Lower lobe of right lung (tissue), 2 donors: Measurements from ENCODE around the gene ENO4. TPM values are rescaled to one million over a fixed set of nuclear protein-coding genes. Genes with fewer than 3 reads are reported as not detected.

ENCODE experiments used
- ATAC-seq, 2 donors: fragments of 200-7000 bp; cut with Tn5 transposase; one replicate each; pipeline ENCODE4 v1.9.1; 2020 to 2022; ENCODE audit warnings: mild to moderate bottlenecking in 2 of 2, moderate library complexity in 2 of 2
- DNase-seq: peaks from one replicate; pipeline ENCODE4 v3.0.0-alpha.2; 2020
- H3K27ac ChIP-seq: fragments of 200-600 bp; one replicate; pipeline ENCODE4 v1.8.0; 2022
- H3K27me3 ChIP-seq: fragments of 200-600 bp; one replicate; pipeline ENCODE4 v1.8.0; 2022; ENCODE audit warnings: low read depth
- H3K36me3 ChIP-seq: fragments of 200-600 bp; one replicate; pipeline ENCODE4 v1.8.0; 2022; ENCODE audit warnings: mild to moderate bottlenecking
- H3K4me1 ChIP-seq: fragments of 200-600 bp; one replicate; pipeline ENCODE4 v1.8.0; 2022
- H3K4me3 ChIP-seq: fragments of 200-600 bp; one replicate; pipeline ENCODE4 v1.8.0; 2022; ENCODE audit warnings: mild to moderate bottlenecking
- H3K9me3 ChIP-seq: fragments of 200-600 bp; one replicate; pipeline ENCODE4 v1.8.0; 2022
- intact Hi-C: fragments of 100-400 bp; cut with DNase I; formaldehyde crosslinking; loops from one replicate; pipeline ENCODE4 v1.11.0; 2022
- total RNA-seq: library from RNA; stranded (reverse); fragmentation: NEBNext Ultra II Directional; extraction: Animal tissue kit (Norgen Biotek cat#: 25700); gene quantifications from one replicate; pipeline ENCODE4 v1.2.1, GENCODE V29; 2021
- TF ChIP-seq, protein P1 (sequence below): fragments of 200-600 bp; IDR thresholded peaks from one replicate; pipeline ENCODE4 v1.8.0; 2022; ENCODE audit warnings: antibody characterized with exemption, mild to moderate bottlenecking
- donor health status: DM: no; HTN: yes; CAD: no; lungs with severe emphysema.

The ENO4 gene
- total RNA-seq, 1 donor from 2014 or later: 1.9 TPM

DNA sequence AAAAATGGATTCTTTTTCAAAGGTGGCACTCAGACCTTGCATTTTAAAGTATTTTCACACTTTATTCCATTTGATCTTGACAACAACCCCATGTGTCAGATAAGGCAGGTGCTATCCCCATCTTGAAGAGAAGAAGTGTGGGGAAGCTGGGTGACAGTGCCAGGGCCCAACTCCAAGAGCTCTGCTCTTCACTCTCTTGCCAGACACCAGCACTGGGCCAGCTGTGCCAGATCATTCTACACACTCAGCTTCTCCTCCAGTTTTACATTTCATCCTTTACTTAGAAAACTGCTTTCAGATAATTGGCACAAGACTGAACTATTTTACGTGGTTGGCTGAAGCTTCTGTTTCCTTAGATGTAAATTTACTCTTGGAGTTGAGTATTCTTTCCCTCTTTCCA is 64.4 kb downstream of the ENO4 start:
- TF ChIP-seq, protein P1, sequence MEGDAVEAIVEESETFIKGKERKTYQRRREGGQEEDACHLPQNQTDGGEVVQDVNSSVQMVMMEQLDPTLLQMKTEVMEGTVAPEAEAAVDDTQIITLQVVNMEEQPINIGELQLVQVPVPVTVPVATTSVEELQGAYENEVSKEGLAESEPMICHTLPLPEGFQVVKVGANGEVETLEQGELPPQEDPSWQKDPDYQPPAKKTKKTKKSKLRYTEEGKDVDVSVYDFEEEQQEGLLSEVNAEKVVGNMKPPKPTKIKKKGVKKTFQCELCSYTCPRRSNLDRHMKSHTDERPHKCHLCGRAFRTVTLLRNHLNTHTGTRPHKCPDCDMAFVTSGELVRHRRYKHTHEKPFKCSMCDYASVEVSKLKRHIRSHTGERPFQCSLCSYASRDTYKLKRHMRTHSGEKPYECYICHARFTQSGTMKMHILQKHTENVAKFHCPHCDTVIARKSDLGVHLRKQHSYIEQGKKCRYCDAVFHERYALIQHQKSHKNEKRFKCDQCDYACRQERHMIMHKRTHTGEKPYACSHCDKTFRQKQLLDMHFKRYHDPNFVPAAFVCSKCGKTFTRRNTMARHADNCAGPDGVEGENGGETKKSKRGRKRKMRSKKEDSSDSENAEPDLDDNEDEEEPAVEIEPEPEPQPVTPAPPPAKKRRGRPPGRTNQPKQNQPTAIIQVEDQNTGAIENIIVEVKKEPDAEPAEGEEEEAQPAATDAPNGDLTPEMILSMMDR: no peak
- H3K27ac ChIP-seq: no peak overlapping the region
- no peak overlapping the region for H3K4me3 ChIP-seq
- no peaks in the 10 kb centered on the region for H3K27me3 ChIP-seq
- intact Hi-C loops: no loop called here
- DNase-seq (no peak), ATAC-seq (no peak)
- H3K9me3 ChIP-seq: no peaks in the 10 kb centered on the region
- H3K36me3 ChIP-seq: peaks cover 6% of the 10 kb centered on the region
- no peaks in the 10 kb centered on the region for H3K4me1 ChIP-seq

DNA sequence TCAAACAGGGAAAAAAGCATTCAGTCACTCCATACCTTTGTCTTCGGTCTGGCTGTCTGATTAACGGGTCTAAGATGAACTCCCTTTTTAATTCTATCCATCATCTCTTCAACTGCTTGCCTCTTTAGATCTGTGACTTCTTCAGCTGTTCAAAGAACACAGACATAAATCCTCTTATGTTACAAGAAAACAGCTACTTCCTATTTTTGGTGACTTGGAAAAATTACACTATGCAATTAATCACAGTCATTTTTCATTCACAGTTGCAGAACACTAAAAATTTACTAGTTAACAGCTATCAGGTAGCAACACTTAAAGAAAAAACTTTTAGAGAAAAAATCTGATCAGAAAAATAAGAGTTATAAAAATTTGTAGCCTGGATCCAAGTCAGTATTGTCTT is 66.0 kb downstream of the ENO4 start:
- no peak for ATAC-seq
- no peak for DNase-seq
- H3K9me3 ChIP-seq: no peaks in the 10 kb centered on the region
- H3K27ac ChIP-seq: no peak overlapping the region
- H3K36me3 ChIP-seq: peaks cover 16% of the 10 kb centered on the region
- H3K4me3 ChIP-seq: no peak overlapping the region
- H3K27me3 ChIP-seq: no peaks in the 10 kb centered on the region
- intact Hi-C loops: no loop called here
- TF ChIP-seq, protein P1: no peak
- H3K4me1 ChIP-seq: no peaks in the 10 kb centered on the region

DNA sequence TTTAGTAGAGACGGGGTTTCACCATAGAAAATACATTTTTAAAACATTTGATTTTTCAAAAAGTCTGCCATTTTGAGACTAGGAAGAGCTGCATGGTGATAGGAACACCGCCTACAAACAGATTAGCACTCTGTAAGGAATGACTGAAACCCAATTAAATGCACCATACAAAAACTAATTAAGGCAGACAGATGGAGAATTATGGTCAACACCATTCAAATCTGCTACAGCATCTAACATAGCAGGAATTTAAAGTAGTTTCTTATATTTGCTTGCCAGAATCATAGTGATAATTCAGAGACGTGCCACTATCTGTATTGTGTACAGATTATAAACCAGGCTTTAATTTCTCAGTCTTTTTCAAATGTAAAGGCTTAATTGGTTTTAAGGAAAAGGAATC is 68.2 kb downstream of the ENO4 start:
- intact Hi-C loops: no loop called here
- Histone ChIP-seq H3K36me3 (peaks cover 16% of the 10 kb centered on the region), H3K27me3 (no peaks in the 10 kb centered on the region), H3K27ac (no peak overlapping the region), H3K4me1 (no peaks in the 10 kb centered on the region), H3K4me3 (no peak overlapping the region), H3K9me3 (no peaks in the 10 kb centered on the region)
- no peak for DNase-seq
- ATAC-seq: no peak
- TF ChIP-seq, protein P1: no peak

GRCh38 chr10:116918583-116918982 is 69.3 kb downstream of the ENO4 start:
- DNase-seq (no peak), ATAC-seq (no peak)
- TF ChIP-seq, protein P1: no peak
- no peaks in the 10 kb centered on the region for H3K27me3 ChIP-seq
- intact Hi-C loops: no loop called here
- no peak overlapping the region for H3K27ac ChIP-seq
- no peaks in the 10 kb centered on the region for H3K9me3 ChIP-seq
- H3K4me1 ChIP-seq: no peaks in the 10 kb centered on the region
- H3K36me3 ChIP-seq: peaks cover 14% of the 10 kb centered on the region
- no peak overlapping the region for H3K4me3 ChIP-seq

GRCh38 chr10:116919164-116919563 is 69.9 kb downstream of the ENO4 start:
- Histone ChIP-seq H3K4me3 (no peak overlapping the region), H3K9me3 (no peaks in the 10 kb centered on the region), H3K27ac (no peak overlapping the region), H3K4me1 (no peaks in the 10 kb centered on the region), H3K27me3 (no peaks in the 10 kb centered on the region), H3K36me3 (peaks cover 10% of the 10 kb centered on the region)
- intact Hi-C loops: no loop called here
- no peak for ATAC-seq
- DNase-seq: no peak
- TF ChIP-seq, protein P1: no peak

- Histone ChIP-seq H3K36me3 (peaks cover 10% of the 10 kb centered on the region), H3K27ac (no peak overlapping the region), H3K4me3 (no peak overlapping the region), H3K27me3 (no peaks in the 10 kb centered on the region), H3K4me1 (no peaks in the 10 kb centered on the region), H3K9me3 (no peaks in the 10 kb centered on the region)
- DNase-seq (no peak), ATAC-seq (no peak)
- TF ChIP-seq, protein P1: no peak
- intact Hi-C loops: no loop called here
These were observed 70.4 kb downstream of the ENO4 start for GRCh38 chr10:116919706-116920105.
